PFSK-1 (cell line): ENCODE measurements around the gene NCKIPSD.

Experiments used
- FOXP2 ChIP-seq: optimal IDR thresholded peaks from 2 replicates; pipeline ENCODE3; 2011; ENCODE audit warnings: borderline replicate concordance, control low read depth, inconsistent platforms; ENCODE audit not compliant: insufficient read depth; ENCODE audit errors: extremely low read length, extremely low read depth
- POLR2AphosphoS5 ChIP-seq: IDR thresholded peaks from 2 replicates; pipeline ENCODE4 v1.6.1; 2012; ENCODE audit warnings: low read depth, mild to moderate bottlenecking, control low read depth, low read length, moderate library complexity
- TF ChIP-seq, protein P1 (sequence below), 2 experiments: IDR thresholded peaks; 2 replicates each; pipeline versions ENCODE4 v1.6.1 to v1.8.0; 2011 to 2012; ENCODE audit warnings: low read depth in 2 of 2, low read length in 2 of 2, control low read depth in 1 of 2, inconsistent platforms in 1 of 2, mild to moderate bottlenecking in 1 of 2, moderate library complexity in 1 of 2; ENCODE audit not compliant: insufficient read depth in 1 of 2

GRCh38 chr3:48655606-48656005, 30.1 kb downstream of the NCKIPSD start:
- TF ChIP-seq FOXP2 (no peak), POLR2AphosphoS5 (no peak)
- TF ChIP-seq, protein P1, sequence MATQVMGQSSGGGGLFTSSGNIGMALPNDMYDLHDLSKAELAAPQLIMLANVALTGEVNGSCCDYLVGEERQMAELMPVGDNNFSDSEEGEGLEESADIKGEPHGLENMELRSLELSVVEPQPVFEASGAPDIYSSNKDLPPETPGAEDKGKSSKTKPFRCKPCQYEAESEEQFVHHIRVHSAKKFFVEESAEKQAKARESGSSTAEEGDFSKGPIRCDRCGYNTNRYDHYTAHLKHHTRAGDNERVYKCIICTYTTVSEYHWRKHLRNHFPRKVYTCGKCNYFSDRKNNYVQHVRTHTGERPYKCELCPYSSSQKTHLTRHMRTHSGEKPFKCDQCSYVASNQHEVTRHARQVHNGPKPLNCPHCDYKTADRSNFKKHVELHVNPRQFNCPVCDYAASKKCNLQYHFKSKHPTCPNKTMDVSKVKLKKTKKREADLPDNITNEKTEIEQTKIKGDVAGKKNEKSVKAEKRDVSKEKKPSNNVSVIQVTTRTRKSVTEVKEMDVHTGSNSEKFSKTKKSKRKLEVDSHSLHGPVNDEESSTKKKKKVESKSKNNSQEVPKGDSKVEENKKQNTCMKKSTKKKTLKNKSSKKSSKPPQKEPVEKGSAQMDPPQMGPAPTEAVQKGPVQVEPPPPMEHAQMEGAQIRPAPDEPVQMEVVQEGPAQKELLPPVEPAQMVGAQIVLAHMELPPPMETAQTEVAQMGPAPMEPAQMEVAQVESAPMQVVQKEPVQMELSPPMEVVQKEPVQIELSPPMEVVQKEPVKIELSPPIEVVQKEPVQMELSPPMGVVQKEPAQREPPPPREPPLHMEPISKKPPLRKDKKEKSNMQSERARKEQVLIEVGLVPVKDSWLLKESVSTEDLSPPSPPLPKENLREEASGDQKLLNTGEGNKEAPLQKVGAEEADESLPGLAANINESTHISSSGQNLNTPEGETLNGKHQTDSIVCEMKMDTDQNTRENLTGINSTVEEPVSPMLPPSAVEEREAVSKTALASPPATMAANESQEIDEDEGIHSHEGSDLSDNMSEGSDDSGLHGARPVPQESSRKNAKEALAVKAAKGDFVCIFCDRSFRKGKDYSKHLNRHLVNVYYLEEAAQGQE (IDR thresholded peaks at IDR 0.05; ENCODE audit: insufficient read depth in 1 of 2, low read depth in 2 of 2, low read length in 2 of 2): no peak
